GM19025 (cell line): ENCODE measurements around the gene ATP11C.
A peak's percentile ranks its signal among the peaks of the same experiment; 100 is the strongest.
"Not testable (repeated sequence)": the region's sequence is repeated elsewhere in the genome, so short reads cannot be mapped to it uniquely, and the experiment has no call there.

Source experiments
- ATAC-seq: cut with Tn5 transposase; IDR thresholded peaks from one replicate; pipeline ENCODE4 v1.9.1; 2021; ENCODE audit warnings: mild to moderate bottlenecking, low read depth, moderate library complexity; ENCODE audit not compliant: unreplicated experiment

The ATP11C gene

DNA sequence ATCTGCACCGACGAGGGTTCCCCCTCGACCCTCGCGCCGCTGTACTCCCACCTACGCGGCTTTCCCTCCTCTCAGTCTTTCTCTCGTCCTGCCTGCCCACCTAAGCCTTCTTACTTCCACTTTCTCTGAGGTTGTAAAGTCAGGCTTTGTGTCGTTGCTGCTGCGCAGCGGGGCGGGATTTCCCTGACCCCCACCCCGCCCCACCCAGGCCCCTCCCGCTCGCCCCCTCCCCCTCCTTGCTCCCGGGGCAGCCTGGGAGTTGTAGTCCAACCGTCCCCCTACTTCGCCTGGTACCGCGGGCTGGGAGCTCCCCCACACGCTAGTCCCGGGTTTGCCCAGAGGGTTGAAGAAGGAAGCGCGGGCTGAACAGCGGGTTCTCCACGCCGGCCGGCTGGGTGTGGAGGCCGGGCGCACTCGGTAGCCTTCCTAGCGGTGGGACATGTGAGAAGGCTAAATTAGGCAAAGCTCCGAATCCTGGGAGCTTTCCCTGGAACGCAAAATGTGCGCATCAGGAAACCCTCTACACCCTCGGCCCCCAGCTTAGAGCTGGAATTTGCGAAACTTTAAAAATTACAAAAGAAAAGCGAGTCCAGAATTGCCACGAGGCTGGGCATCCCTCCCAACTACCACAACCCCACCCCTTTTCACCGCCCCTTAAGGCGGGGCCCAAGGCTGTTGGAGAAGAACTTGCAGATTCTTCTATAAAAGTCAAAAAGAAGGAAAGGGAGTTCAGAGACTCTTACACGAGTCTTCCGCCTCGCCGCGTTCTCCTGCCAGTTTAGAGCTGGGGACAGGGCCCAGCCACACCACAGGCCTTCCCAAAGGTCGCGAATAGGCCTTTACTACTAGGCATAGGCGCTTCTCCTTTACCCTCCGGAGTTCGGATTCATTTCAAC lies at the start of gene ATP11C:
TSS of gene ATP11C (minus strand) at position 153 of the 896 bp plus-strand sequence. CDS start 1,011 bp downstream, outside the sequence.
- ATAC-seq: peak; percentile 70

DNA sequence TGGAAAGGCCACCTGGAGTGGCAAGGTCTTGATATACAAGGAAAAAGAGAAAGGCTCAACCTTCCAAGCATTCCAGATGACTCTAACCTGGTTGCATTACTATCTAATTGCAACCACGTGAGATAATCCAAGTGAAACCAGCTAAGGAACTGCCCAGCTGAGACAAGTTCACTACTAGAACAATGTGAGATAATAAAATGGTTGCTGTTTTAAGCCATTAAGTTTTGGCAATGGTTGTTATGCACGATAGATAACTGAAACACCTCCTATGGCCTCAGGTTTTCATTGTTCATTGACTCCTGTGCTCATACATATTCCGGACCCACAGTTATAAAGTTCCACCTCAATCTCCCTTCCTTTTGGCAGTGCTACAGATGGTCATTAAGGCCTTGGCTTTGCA lies 41.6 kb upstream of the ATP11C start:
- ATAC-seq: no peak

DNA sequence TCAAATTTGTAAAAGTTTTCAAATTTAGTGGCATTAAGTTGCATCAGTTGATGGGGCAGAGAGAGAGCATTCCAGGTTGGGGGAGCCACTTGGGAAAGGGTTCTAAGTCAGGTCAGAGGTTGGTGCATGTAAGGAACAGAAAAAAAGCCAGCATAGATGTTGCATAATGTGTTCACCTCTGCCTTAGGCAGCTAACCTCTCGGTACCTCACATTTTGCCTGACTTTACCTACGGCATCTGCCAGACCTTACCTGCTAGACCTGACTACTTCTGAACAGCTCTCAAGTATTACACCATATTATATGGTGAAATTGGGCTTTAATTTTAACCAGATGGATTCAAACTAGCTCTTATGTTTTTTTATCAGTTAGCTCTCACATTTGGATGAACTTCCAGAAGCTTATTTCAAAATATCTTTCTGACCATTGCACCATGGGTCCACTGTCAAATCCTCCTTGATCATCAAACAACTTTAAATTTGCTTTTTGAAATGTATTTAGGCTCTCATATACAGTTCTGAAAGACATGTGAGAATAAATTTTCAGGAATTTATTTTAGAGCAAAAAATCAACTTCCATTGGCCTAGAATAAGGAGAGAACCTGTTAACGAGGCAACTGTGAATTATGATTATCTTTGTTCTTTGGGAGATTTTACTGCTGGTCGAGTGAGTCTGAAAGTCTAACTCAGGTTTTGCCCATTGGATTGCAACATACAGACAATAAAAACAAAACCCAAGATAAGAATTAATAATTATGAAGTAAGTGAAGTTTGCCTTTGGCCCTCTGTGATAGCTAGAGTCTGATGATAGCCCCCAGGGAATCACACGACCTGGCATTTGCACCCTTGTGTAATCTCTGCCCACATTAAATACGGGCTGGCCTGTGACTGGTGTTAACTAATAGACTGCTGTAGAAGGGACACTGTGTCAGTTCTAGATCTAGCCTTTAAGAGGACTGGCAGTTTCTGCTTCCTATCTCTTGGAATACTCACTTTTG lies 40.1 kb upstream of the ATP11C start:
- ATAC-seq: no peak

DNA sequence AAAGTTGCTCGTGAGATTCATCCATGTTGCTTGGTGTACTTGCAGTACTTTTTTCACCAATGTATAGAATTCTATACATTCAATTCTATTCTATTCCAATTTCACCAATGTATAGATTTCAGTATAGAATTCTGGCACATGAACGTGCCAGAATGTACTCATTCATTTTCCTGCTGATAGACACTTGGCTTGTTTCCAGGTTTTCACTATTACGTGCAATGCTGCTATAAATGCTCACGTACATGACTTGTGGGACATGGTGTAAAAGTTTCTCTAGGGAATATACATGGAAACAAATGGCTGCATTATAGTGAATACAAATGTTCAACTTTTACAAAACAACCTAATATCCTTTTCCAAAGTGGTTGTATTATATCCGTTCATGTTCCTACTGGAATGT lies 39.3 kb upstream of the ATP11C start:
- no peak for ATAC-seq

DNA sequence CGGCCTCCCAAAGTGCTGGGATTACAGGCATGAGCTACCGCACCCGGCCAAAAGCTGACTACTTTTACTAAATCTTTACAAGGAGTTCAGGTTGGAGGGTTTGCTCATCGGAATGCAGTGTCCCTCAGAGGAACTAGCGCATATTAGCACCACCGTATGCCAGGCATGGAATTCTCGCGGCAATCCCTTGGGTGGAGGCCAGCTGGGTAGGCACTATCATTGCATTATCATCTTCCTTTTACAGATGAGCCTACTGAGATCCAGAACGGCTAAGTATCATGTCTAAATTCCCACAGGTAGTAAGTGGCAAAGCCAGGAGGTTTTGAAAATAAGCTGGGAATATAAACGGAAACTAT lies 38.5 kb upstream of the ATP11C start:
- ATAC-seq: no peak

DNA sequence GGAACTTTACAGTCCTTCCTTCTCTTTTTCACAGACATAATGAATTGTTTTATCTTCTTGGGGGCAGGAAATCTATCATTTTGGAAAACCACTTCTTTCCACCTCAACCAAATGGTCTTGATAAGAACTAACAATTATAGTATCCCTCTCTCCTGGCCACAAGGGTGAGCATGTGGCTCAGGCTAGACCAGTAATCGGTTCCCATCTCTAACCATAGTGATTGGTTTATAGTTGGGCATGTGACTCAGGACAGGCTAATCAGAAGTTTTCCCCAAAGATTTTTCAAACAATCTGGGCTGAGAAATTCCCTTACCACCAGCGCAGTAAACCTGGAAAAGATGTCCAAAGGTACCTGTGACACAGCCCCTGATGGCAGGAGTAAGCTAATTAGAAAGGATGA lies 36.4 kb upstream of the ATP11C start:
- ATAC-seq: no peak

DNA sequence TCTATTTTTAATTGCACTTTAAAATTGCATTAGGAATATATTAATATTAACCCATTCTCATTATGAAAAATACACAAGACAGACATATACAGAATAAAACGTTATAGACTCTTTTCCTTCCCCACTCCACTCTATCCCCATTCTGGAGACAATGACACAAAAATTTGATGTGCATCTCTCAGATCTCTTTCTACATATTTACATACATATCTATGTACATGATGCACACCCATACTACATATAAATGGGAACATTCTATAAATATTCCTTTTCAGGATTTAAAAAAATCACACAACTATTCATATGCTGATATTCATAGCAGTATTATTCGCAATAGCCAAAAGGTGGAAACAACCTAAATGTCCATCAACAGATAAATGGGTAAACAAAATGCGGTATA lies 34.9 kb upstream of the ATP11C start:
- ATAC-seq: no peak

DNA sequence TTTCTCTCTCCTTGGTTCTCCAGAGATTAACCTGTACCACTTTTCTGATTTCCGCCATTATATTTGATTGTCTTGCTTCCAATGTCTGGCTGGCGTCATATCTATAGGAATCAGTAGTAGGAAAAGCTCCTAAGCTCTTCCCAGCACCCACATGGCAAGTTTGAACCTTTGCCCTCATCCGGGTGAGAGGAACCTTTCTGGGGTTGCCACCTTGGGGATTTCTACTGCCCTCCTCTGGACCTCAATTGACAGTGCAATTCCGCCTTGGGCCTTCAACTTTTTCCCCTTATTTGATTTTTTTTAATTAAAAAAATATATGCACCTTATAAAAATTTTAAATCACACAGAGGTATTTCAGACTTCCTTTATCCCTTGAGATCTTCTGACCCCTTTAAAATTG lies 34.4 kb upstream of the ATP11C start:
- no peak for ATAC-seq

DNA sequence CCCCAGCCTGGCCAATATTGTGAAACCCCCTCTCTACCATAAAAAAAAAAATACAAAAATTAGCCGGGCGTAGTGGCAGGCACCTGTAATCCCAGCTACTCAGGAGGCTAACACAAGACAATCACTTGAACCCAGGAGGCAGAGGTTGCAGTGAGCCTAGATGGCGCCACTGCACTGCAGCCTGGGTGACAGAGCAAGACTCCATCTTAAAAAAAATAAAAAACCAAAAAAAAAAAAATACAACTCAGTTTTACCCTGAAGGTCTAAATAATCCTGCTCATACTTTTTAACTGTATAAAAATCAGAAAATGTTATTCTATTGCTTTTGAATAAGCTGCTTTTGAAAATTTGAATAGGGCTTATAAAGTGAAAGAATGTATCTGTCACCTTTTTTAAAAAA lies 33.3 kb upstream of the ATP11C start:
- not testable (repeated sequence) for ATAC-seq

DNA sequence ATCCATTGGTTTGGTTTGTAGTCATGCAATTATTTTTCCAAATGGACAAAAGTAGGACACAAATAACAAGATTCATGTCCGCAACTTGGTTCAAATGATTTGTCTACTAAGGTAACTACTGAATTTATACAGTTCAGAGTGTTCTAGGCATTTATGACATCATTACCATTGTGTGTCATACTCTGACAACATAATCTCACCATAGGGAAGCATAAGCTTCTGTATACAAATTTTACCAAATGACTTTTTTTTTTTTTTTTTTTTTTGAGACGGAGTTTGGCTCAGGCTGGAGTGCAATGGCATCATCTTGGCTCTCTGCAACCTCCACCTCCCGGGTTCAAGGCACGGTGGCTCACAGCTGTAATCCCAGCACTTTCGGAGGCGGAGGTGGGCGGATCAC lies 32.6 kb upstream of the ATP11C start, which contains the start of gene CXorf66:
TSS of gene CXorf66 (minus strand) at position 101 of the 400 bp plus-strand sequence. CDS start at position 76, 25 bp downstream.
- no peak for ATAC-seq

DNA sequence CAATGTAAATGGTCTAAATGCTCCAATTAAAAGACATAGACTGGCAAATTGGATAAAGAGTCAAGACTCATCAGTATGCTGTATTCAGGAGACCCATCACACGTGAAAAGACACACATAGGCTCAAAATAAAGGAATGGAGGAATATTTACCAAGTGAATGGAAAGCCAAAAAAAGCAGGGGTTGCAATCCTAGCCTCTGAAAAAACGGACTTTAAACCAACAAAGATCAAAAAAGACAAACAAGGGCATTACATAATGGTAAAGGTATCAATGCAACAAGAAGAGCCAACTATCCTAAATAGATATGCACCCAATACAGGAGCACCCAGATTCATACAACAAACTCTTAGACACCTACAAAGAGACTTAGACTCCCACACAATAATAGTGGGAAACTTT lies 28.2 kb upstream of the ATP11C start:
- not testable (repeated sequence) for ATAC-seq

DNA sequence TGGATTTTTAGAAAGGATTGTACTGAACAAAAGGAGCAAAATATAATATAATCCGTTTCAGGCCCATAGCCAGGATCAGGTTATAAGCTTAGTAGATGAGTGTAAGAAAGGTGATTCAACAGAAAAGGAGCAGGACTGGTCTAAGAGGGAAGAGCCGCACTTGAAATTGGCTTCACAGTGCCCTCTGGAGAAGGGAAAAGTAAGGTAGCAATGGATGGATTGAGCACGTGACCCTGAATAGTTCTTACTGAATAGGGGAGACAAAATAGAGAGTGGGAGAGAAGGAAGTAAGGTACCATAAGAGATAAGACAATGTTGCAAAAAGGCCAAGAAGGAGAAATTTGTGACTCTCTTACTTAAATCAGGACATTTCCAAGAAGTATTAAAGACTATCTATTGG lies 16.9 kb upstream of the ATP11C start:
- ATAC-seq: no peak

DNA sequence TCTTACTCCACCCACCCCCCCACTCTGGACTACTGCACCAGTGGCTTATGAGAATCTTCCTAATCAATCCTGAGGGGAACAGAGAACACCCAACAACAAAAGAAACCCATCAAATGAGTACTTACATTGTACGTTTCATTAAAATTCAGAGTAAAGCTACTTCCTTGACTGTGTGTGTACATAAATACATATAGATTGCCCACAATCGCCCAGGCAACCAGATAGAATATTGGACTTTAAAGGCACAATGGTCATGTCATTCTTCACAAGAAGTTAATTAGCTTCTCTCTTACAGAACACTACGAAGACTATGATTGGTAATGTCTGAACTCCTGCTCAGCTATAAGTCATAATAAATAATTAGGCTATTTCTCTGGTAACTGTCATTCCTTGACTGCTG lies 12.2 kb upstream of the ATP11C start:
- ATAC-seq: no peak

DNA sequence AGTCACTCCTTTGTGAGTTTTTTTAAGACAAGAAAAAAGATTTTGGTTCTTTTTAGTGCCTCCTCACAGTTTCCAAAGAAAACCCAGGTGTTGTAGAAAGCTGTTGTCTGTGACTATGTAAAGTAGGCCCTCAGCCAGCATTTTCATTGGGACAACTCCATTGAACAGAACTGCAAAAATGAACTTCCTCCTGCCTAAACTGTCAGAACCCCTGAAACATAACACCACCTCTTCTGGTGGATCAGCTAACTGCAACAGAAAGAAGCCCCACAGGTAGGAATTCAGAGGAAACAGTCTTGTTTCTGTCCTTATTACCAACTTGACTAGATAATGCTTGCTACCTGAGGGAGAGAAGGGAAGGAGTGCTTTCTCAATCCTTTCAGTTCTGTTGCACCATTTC lies 3.4 kb upstream of the ATP11C start:
- no peak for ATAC-seq

DNA sequence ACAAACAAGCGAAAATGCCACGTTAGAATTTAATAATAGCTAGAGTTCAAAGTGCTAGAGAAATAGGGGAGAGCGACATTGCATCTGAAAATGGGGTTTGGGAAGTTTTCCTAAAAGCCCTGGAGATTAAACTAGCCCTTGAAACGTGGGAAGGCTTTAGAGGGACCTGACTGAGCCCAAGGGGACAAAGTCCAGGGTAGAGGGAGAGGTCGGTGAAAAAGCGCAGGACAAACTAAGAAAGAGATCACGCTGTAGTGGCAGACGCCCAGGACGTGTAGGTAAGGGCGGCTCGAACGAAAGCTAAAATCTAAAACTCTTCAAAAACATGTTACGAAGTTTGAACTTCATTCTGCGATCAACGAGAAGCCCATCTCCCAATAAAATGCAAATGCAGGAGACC lies 1.1 kb upstream of the ATP11C start:
- ATAC-seq: no peak

DNA sequence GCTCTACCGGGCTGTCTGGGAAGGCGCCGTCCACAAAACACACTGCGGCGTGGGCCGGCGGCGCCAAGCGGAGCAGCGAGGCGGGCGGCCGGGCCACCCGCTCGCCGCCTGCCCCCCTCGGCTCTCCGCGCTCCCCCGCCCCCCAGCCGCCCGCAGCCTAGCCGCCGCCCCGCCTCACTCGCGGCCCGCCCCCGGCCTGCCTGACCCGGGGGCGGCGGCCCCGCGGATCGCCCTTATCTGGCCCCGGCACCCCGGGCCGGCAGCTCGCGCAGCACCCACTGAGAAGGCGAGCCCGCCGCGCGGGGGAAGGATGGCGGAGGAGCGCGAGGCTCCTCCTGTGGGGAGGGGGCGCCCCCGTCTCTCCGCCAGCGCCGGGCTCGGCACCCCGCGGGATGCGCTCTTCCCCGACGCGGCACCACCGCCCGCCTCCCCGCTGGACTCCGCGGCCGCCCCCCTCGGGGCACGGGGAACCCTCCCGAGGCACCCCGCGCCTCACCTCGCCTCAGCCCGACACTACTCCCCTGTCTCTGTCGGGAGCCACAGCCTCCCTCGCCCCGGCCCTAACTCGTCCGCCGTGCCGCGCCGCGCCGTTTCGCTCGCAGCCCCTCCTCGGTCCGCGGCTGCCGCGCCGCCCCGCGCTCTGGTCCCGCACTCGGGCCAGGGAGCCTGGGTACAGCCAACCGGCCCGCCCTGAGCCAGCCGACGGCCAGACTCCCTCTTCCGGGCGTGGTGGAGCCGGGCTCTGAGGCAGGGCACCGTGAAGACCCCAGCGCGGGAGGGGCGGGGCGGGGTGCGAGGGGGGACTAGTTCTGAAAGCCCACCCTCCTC lies 566 bp downstream of the ATP11C start:
- peak; percentile 42 for ATAC-seq

DNA sequence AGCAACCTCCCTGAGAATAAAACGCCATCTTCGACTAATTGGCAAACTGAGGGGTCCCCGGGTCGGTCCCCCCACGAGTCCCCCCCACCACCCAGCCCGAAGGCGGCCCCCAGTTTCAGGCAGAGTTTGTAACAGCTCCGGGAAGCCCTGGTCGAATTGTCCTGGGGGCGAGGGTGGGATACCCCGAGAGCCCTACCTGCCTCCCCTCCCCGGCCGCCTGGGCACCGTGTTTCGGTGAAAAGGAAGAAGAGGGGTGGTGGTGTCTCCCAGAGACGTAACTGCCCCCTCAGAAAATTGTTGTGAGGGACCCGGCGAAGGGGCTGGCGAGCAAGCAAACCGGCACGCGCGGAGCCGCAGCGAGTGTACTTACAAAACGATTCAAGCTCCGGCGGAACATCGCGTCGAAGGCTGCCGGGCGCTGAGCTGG lies 1.2 kb downstream of the ATP11C start:
- no peak for ATAC-seq

DNA sequence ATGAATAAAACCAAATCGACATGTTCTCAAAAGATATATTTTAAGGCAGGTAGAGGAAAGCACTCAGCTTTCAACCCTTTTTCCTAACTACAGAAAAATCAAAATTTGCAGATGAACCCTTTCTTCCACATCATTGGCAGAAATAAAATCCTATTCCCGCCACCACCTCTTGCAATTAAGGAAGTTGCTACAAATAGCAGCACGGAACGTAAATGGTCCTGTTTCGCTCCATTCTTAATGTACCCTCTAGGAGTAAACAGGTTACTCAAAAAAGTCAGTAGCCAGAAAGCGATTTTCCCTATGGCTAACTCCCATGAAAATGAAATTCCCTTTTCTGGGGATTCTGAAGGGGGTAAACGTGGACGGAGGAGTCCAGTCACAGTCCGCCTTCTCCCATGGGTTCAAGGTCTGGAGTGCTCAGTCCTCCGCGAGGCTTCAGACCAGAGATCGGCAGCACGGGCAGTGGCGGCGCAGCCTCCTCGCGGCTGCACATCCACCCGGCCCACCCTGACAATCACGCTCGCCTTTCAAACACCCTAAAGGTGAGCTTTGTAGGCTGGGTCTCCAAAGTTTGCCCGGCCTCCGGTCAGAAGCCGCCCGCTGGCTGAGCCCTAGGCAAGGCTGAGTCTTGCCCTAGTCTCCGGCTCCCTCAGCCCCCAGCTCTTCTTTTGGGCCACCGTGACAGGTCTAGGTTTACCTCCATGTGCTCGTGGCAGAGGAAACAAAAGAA lies 1.8 kb downstream of the ATP11C start:
- ATAC-seq: no peak

DNA sequence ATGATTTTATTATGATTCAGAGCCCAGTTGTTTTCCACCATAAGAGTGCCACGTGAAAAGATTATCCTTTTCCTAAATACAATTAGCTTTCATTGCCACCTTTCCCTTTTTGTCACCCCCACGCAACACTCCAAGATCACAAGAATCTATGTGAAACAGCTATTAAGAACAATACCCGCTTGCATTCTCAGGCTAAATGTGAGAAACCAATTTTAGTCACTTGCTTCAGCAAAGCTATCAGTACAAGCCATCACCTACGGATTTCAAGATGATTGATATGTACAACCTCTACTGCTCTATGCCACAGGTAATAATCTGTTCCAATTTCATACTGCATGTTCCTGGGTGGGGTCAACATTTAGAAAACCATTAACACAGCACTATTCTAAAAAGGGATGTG lies 2.5 kb downstream of the ATP11C start:
- ATAC-seq: no peak

DNA sequence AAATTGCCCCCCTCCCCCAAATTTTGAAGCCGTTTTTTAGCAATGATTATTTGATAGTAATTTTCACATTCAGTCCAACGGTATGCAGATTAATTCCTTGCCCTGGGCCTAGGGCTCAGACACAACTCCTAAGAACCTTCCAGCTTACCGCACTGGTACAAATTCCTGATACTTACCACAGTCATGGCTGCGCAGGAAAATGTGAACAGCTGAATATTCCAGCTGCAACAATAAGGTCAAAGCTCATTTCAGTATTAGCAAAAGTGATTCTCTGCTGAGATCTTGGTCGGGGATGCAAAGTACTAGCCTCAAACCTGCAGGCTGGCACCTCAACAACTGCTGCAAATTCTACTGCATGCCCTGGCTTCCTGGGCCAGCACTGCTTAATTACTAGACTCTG lies 3.0 kb downstream of the ATP11C start:
- no peak for ATAC-seq
